Endothelial cell (in vitro differentiated cells): ENCODE data around the gene ALKBH5. TPM values are rescaled to one million over a fixed set of nuclear protein-coding genes. Genes with fewer than 3 reads are reported as not detected.
A peak's percentile ranks its signal among the peaks of the same experiment; 100 is the strongest.

Experiments used
- DNase-seq: peaks from one replicate; pipeline ENCODE4 v3.0.0; 2021; ENCODE audit warnings: low spot score
- H3K27ac Mint-ChIP-seq: one replicate; pipeline ENCODE4 v1.8.0; 2021; ENCODE audit warnings: mixed read lengths, inconsistent platforms; ENCODE audit not compliant: unreplicated experiment
- H3K27me3 Mint-ChIP-seq: one replicate; pipeline ENCODE4 v1.8.0; 2021; ENCODE audit warnings: mild to moderate bottlenecking, moderate library complexity, mixed read lengths, inconsistent platforms; ENCODE audit not compliant: unreplicated experiment
- H3K36me3 Mint-ChIP-seq: one replicate; pipeline ENCODE4 v1.8.0; 2021; ENCODE audit warnings: mild to moderate bottlenecking, low read depth, mixed read lengths, inconsistent platforms; ENCODE audit not compliant: unreplicated experiment
- H3K4me1 Mint-ChIP-seq: one replicate; pipeline ENCODE4 v1.8.0; 2021; ENCODE audit warnings: mild to moderate bottlenecking, mixed read lengths, inconsistent platforms; ENCODE audit not compliant: unreplicated experiment
- H3K4me3 Mint-ChIP-seq: one replicate; pipeline ENCODE4 v1.8.0; 2021; ENCODE audit warnings: mild to moderate bottlenecking, mixed read lengths, inconsistent platforms; ENCODE audit not compliant: unreplicated experiment
- H3K9me3 Mint-ChIP-seq: one replicate; pipeline ENCODE4 v1.8.0; 2021; ENCODE audit warnings: mixed read lengths, inconsistent platforms; ENCODE audit not compliant: unreplicated experiment
- total RNA-seq: library from RNA; stranded (reverse); fragmentation: NEBNext Ultra II Directional; extraction: Animal tissue kit (Norgen Biotek cat#: 25700); gene quantifications from one replicate; pipeline ENCODE4 v1.2.1, GENCODE V29; 2021; ENCODE audit not compliant: unreplicated experiment
- TF ChIP-seq, protein P1 (sequence below): fragments of 200-600 bp; sonication (generic); IDR thresholded peaks from one replicate; pipeline ENCODE4 v1.5.0; 2021; ENCODE audit warnings: antibody characterized with exemption; ENCODE audit not compliant: unreplicated experiment

ALKBH5 gene
- total RNA-seq, 1 donor from 2014 or later: 55.3 TPM

DNA sequence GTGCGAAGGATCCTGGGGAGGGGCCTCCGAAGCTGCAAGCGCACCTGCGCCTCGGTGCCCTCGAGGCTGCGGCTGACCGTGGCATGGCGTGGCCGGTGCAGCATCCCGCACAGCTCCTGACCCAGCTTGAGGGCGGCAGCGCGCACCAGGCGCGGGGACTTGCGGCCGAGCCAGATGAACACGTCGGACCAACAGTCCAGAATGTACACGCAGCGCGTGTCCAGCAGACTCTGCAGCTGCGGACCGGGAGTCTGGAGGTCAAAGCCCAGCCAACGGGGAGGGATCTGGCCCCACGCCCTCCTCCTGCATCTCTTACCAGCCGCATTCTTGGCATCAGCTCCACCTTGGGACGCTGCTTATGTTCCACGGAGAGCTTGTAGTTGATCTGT, 64.0 kb downstream of the ALKBH5 start:
- TF ChIP-seq, protein P1, sequence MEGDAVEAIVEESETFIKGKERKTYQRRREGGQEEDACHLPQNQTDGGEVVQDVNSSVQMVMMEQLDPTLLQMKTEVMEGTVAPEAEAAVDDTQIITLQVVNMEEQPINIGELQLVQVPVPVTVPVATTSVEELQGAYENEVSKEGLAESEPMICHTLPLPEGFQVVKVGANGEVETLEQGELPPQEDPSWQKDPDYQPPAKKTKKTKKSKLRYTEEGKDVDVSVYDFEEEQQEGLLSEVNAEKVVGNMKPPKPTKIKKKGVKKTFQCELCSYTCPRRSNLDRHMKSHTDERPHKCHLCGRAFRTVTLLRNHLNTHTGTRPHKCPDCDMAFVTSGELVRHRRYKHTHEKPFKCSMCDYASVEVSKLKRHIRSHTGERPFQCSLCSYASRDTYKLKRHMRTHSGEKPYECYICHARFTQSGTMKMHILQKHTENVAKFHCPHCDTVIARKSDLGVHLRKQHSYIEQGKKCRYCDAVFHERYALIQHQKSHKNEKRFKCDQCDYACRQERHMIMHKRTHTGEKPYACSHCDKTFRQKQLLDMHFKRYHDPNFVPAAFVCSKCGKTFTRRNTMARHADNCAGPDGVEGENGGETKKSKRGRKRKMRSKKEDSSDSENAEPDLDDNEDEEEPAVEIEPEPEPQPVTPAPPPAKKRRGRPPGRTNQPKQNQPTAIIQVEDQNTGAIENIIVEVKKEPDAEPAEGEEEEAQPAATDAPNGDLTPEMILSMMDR: no peak
- no peak for DNase-seq
- no peak overlapping the region for H3K4me3 Mint-ChIP-seq
- H3K4me1 Mint-ChIP-seq: peaks cover 9% of the 10 kb centered on the region
- no peaks in the 10 kb centered on the region for H3K9me3 Mint-ChIP-seq
- H3K27me3 Mint-ChIP-seq: peaks cover 10% of the 10 kb centered on the region
- H3K27ac Mint-ChIP-seq: no peak overlapping the region
- H3K36me3 Mint-ChIP-seq: peaks cover 32% of the 10 kb centered on the region

DNA sequence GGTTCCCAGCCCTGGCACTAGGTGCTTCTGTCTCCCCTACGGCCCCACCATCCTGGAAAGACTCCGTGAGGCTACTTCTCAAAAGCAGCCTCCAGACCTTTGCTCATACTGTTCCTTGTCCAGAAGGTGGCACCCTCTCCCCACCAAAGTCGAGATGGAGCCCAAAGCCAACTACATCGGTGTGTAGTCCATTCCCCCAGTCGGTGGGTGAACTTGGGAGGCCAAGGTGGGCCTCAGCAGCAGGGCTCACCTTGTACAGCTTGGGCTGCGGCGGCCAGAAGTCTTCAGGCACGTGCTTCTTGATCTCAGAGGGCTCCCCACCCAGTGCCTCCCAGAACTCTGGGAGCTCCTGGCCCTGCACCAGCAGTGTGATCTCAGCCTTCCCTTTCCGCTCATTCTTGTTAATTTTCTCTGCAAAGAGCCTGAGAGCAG, 64.7 kb downstream of the ALKBH5 start:
- DNase-seq: peak; percentile 69
- peaks cover 39% of the 10 kb centered on the region for H3K36me3 Mint-ChIP-seq

DNA sequence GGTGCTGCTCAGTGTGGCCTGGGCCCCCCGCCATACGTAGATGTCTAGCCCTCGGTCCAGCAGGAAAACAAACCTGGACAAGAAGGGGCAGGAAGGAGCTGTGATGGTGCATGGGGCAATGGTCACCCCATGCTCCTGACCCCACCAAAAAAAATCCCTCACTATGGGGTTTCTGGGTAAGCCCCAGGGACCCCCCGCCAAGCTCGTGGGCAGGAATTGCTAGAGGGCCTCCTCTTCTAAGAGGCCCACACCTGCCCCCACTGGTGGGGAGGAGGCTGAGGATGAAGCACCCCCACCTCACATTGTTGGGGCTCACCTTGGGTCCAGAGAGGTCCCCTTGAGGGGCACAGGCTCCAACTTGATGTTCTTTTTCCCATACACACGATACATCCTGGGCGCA, 65.2 kb downstream of the ALKBH5 start:
- TF ChIP-seq, protein P1: no peak
- no peaks in the 10 kb centered on the region for H3K9me3 Mint-ChIP-seq
- H3K4me3 Mint-ChIP-seq: peak overlapping the region; percentile 83
- no peak for DNase-seq
- H3K4me1 Mint-ChIP-seq: peaks cover 9% of the 10 kb centered on the region
- peaks cover 10% of the 10 kb centered on the region for H3K27me3 Mint-ChIP-seq
- no peak overlapping the region for H3K27ac Mint-ChIP-seq
- H3K36me3 Mint-ChIP-seq: peaks cover 39% of the 10 kb centered on the region

More for the DNA sequence above, 64.7 kb downstream of the ALKBH5 start:
- peak overlapping the region; percentile 83 for H3K4me3 Mint-ChIP-seq
- H3K9me3 Mint-ChIP-seq: no peaks in the 10 kb centered on the region
- peaks cover 10% of the 10 kb centered on the region for H3K27me3 Mint-ChIP-seq
- H3K4me1 Mint-ChIP-seq: peaks cover 9% of the 10 kb centered on the region
- peak overlapping the region; percentile 59 for H3K27ac Mint-ChIP-seq
- TF ChIP-seq, protein P1: peak; percentile 46

DNA sequence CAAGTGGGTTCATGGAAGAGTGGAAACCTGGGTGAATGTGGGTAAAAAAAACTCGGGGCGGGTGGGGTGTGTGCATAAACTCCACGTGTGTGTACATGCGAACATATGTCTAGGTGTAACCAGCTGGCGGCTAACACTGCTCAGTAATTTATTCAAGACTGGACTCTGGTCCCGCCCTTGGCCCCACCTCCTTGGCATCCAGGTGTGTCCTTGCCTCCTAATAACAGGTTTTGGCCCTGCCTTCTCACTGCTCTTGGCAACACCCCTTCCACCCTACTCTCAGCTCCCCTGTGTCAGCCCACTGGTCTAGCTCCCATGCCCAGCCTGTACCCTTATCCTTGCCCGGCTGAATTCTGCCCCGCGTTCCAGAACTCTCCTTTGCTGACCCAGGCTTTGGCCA, 66.6 kb downstream of the ALKBH5 start:
- Mint-ChIP-seq H3K4me3 (peak overlapping the region; percentile 74), H3K36me3 (peaks cover 38% of the 10 kb centered on the region), H3K4me1 (peaks cover 9% of the 10 kb centered on the region), H3K27ac (no peak overlapping the region), H3K9me3 (no peaks in the 10 kb centered on the region), H3K27me3 (peaks cover 10% of the 10 kb centered on the region)
- DNase-seq: no peak
- TF ChIP-seq, protein P1: no peak

GRCh38 chr17:18250708-18251107, 67.1 kb downstream of the ALKBH5 start:
- no peak overlapping the region for H3K27ac Mint-ChIP-seq
- H3K4me3 Mint-ChIP-seq: peak overlapping the region; percentile 74
- H3K4me1 Mint-ChIP-seq: peaks cover 9% of the 10 kb centered on the region
- peaks cover 8% of the 10 kb centered on the region for H3K27me3 Mint-ChIP-seq
- no peak for DNase-seq
- H3K9me3 Mint-ChIP-seq: no peaks in the 10 kb centered on the region
- H3K36me3 Mint-ChIP-seq: peaks cover 34% of the 10 kb centered on the region
- TF ChIP-seq, protein P1: no peak
